ENCODE data around the gene MORN2. TPM values are rescaled to one million over a fixed set of nuclear protein-coding genes. Genes with fewer than 3 reads are reported as not detected.

MORN2 gene
- total RNA-seq, 1 donor from 2014 or later, result 16.9 TPM

GRCh38 chr2:38835015-38835601 lies 40.7 kb upstream of the MORN2 start:
- Mint-ChIP-seq H3K36me3 (ENCODE audit: unreplicated experiment) (peaks cover 23% of the 10 kb centered on the region), H3K27me3 (ENCODE audit: unreplicated experiment) (no peaks in the 10 kb centered on the region), H3K9me3 (ENCODE audit: unreplicated experiment) (no peaks in the 10 kb centered on the region), H3K27ac (ENCODE audit: unreplicated experiment) (no peak overlapping the region), H3K4me3 (ENCODE audit: unreplicated experiment) (no peak overlapping the region), H3K4me1 (ENCODE audit: unreplicated experiment) (no peaks in the 10 kb centered on the region)
- no peak for DNase-seq (ENCODE audit: extremely low spot score, unreplicated experiment)
- peak; percentile 37 for TF ChIP-seq CTCF (IDR thresholded peaks at IDR 0.05)

GRCh38 chr2:38835990-38836389 lies 39.8 kb upstream of the MORN2 start:
- Mint-ChIP-seq H3K4me3 (ENCODE audit: unreplicated experiment) (no peak overlapping the region), H3K36me3 (ENCODE audit: unreplicated experiment) (peaks cover 24% of the 10 kb centered on the region), H3K27ac (ENCODE audit: unreplicated experiment) (no peak overlapping the region), H3K27me3 (ENCODE audit: unreplicated experiment) (no peaks in the 10 kb centered on the region), H3K4me1 (ENCODE audit: unreplicated experiment) (no peaks in the 10 kb centered on the region), H3K9me3 (ENCODE audit: unreplicated experiment) (no peaks in the 10 kb centered on the region)
- no peak for DNase-seq (ENCODE audit: extremely low spot score, unreplicated experiment)
- TF ChIP-seq CTCF (IDR thresholded peaks at IDR 0.05), result no peak

GRCh38 chr2:38836791-38837190 lies 39.0 kb upstream of the MORN2 start:
- H3K36me3 Mint-ChIP-seq (ENCODE audit: unreplicated experiment), result peaks cover 32% of the 10 kb centered on the region
- DNase-seq (ENCODE audit: extremely low spot score, unreplicated experiment), result no peak
- H3K9me3 Mint-ChIP-seq (ENCODE audit: unreplicated experiment), result no peaks in the 10 kb centered on the region
- H3K4me1 Mint-ChIP-seq (ENCODE audit: unreplicated experiment), result no peaks in the 10 kb centered on the region
- no peak overlapping the region for H3K4me3 Mint-ChIP-seq (ENCODE audit: unreplicated experiment)
- no peak overlapping the region for H3K27ac Mint-ChIP-seq (ENCODE audit: unreplicated experiment)
- no peak for TF ChIP-seq CTCF (IDR thresholded peaks at IDR 0.05)
- H3K27me3 Mint-ChIP-seq (ENCODE audit: unreplicated experiment), result no peaks in the 10 kb centered on the region

GRCh38 chr2:38850045-38850444 lies 25.7 kb upstream of the MORN2 start:
- peaks cover 43% of the 10 kb centered on the region for H3K36me3 Mint-ChIP-seq (ENCODE audit: unreplicated experiment)
- no peak for DNase-seq (ENCODE audit: extremely low spot score, unreplicated experiment)

GRCh38 chr2:38856165-38856564 lies 19.6 kb upstream of the MORN2 start:
- H3K4me1 Mint-ChIP-seq (ENCODE audit: unreplicated experiment), result no peaks in the 10 kb centered on the region

More at GRCh38 chr2:38850045-38850444, 25.7 kb upstream of the MORN2 start:
- H3K27me3 Mint-ChIP-seq (ENCODE audit: unreplicated experiment), result no peaks in the 10 kb centered on the region
- H3K4me3 Mint-ChIP-seq (ENCODE audit: unreplicated experiment), result no peak overlapping the region
- no peaks in the 10 kb centered on the region for H3K4me1 Mint-ChIP-seq (ENCODE audit: unreplicated experiment)
- H3K27ac Mint-ChIP-seq (ENCODE audit: unreplicated experiment), result no peak overlapping the region
- no peak for TF ChIP-seq CTCF (IDR thresholded peaks at IDR 0.05)
- no peaks in the 10 kb centered on the region for H3K9me3 Mint-ChIP-seq (ENCODE audit: unreplicated experiment)

More at GRCh38 chr2:38856165-38856564, 19.6 kb upstream of the MORN2 start:
- TF ChIP-seq CTCF (IDR thresholded peaks at IDR 0.05), result no peak
- Mint-ChIP-seq H3K27me3 (ENCODE audit: unreplicated experiment) (no peaks in the 10 kb centered on the region), H3K36me3 (ENCODE audit: unreplicated experiment) (peaks cover 56% of the 10 kb centered on the region), H3K9me3 (ENCODE audit: unreplicated experiment) (peaks cover 4% of the 10 kb centered on the region), H3K4me3 (ENCODE audit: unreplicated experiment) (no peak overlapping the region), H3K27ac (ENCODE audit: unreplicated experiment) (no peak overlapping the region)
- DNase-seq (ENCODE audit: extremely low spot score, unreplicated experiment), result no peak

Data from osteocyte (in vitro differentiated cells).